Fibroblast of pulmonary artery (primary cell): ENCODE measurements around the gene GCNT3.
A peak's percentile ranks its signal among the peaks of the same experiment; 100 is the strongest.
"Not testable (repeated sequence)": the region's sequence is repeated elsewhere in the genome, so short reads cannot be mapped to it uniquely, and the experiment has no call there.

Experiments
- DNase-seq: peaks from one replicate; pipeline ENCODE4 v3.0.0-alpha.2; 2010; ENCODE audit warnings: low read depth
- H3K4me3 ChIP-seq: replicated peaks from 2 replicates; pipeline ENCODE4 v1.5.1; 2011; ENCODE audit warnings: low read depth, mild to moderate bottlenecking, control low read depth, low read length, moderate library complexity
- CTCF ChIP-seq: IDR thresholded peaks from 2 replicates; pipeline ENCODE4 v1.5.1; 2011; ENCODE audit warnings: mild to moderate bottlenecking, control low read depth, low read length, inconsistent platforms; ENCODE audit errors: missing control alignments

GCNT3 gene

GRCh38 chr15:59615661-59616060 is 4.1 kb downstream of the GCNT3 start:
- TF ChIP-seq CTCF: no peak
- DNase-seq: no peak

GRCh38 chr15:59616379-59616778 is 4.8 kb downstream of the GCNT3 start:
- no peak for DNase-seq
- no peak for TF ChIP-seq CTCF
- H3K4me3 ChIP-seq: no peak overlapping the region

More at GRCh38 chr15:59615661-59616060, 4.1 kb downstream of the GCNT3 start:
- no peak overlapping the region for H3K4me3 ChIP-seq

- TF ChIP-seq CTCF: no peak
- H3K4me3 ChIP-seq: no peak overlapping the region
- DNase-seq: no peak
Measured at GRCh38 chr15:59618406-59618805, 6.8 kb downstream of the GCNT3 start.

GRCh38 chr15:59622289-59622688 is 10.7 kb downstream of the GCNT3 start:
- no peak overlapping the region for H3K4me3 ChIP-seq
- DNase-seq: peak; percentile 60
- TF ChIP-seq CTCF: peak; percentile 52

- peak; percentile 59 for TF ChIP-seq CTCF
Measured at GRCh38 chr15:59632714-59633113, 21.1 kb downstream of the GCNT3 start.

GRCh38 chr15:59636184-59636583 is 24.6 kb downstream of the GCNT3 start:
- TF ChIP-seq CTCF: no peak
- DNase-seq: no peak
- H3K4me3 ChIP-seq: no peak overlapping the region

More at GRCh38 chr15:59632714-59633113, 21.1 kb downstream of the GCNT3 start:
- peak; percentile 17 for DNase-seq
- H3K4me3 ChIP-seq: no peak overlapping the region

- DNase-seq: peak; percentile 16
- H3K4me3 ChIP-seq: not testable (repeated sequence)
- peak; percentile 18 for TF ChIP-seq CTCF
Measured at GRCh38 chr15:59637507-59637906, 25.9 kb downstream of the GCNT3 start.
